Gastrocnemius medialis (tissue), 4 donors: ENCODE measurements around the gene GPR55. TPM values are rescaled to one million over a fixed set of nuclear protein-coding genes. Genes with fewer than 3 reads are reported as not detected.

ENCODE experiments used
- ATAC-seq, 2 donors: fragments of 150-250 bp; one replicate each; pipeline ENCODE4 v1.9.1; 2016
- DNase-seq, 2 donors: peaks; one replicate each; pipeline ENCODE4 v3.0.0-alpha.2; 2019
- H3K27ac ChIP-seq, 4 donors: fragments of 200-600 bp; sonication (generic); 1 replicate in 1 of 4; 2 replicates in 3 of 4; pipeline ENCODE4 v1.5.1; 2016 to 2018; ENCODE audit warnings: mild to moderate bottlenecking in 2 of 4, moderate library complexity in 1 of 4
- H3K27me3 ChIP-seq, 3 donors: fragments of 200-600 bp; sonication (generic) in 2 of 3; 1 replicate in 1 of 3; 2 replicates in 2 of 3; pipeline versions ENCODE4 v1.5.1 to v1.6.0; 2016 to 2019; ENCODE audit warnings: mild to moderate bottlenecking in 1 of 3, moderate library complexity in 1 of 3
- H3K36me3 ChIP-seq, 2 donors: fragments of 200-600 bp; sonication (generic) in 1 of 2; one replicate each; pipeline ENCODE4 v1.5.1; 2017 to 2018
- H3K4me1 ChIP-seq, 2 donors: fragments of 200-600 bp; sonication (generic) in 1 of 2; one replicate each; pipeline ENCODE4 v1.5.1; 2016 to 2017; ENCODE audit warnings: mild to moderate bottlenecking in 2 of 2
- H3K4me3 ChIP-seq, 4 donors: fragments of 200-600 bp; sonication (generic) in 3 of 4; 1 replicate in 1 of 4; 2 replicates in 3 of 4; pipeline ENCODE4 v1.5.1; 2016 to 2019; ENCODE audit warnings: mild to moderate bottlenecking in 2 of 4
- H3K9me3 ChIP-seq, 3 donors: fragments of 200-600 bp; sonication (generic) in 2 of 3; 1 replicate in 1 of 3; 2 replicates in 2 of 3; pipeline ENCODE4 v1.5.1; 2016 to 2019
- POLR2A ChIP-seq, 2 donors: fragments of 450-650 bp; IDR thresholded peaks; one replicate each; pipeline ENCODE4 v1.6.1; 2017; ENCODE audit warnings: antibody characterized with exemption in 2 of 2, mild to moderate bottlenecking in 2 of 2, moderate library complexity in 2 of 2
- in situ Hi-C, 4 donors: fragments of 200-750 bp; cut with MboI; loops; one replicate each; pipeline versions ENCODE4 v1.15.0 to v1.8.0; 2017; ENCODE audit warnings: low sequenced_read_pairs in 4 of 4
- intact Hi-C: fragments of 100-400 bp; cut with DNase I; formaldehyde crosslinking; loops from one replicate; pipeline ENCODE4 v1.15.1; 2023; ENCODE audit warnings: low total_unique reads
- total RNA-seq, 4 donors: library from RNA; depleted of rRNA; stranded (reverse); fragments of >200 nt; gene quantifications; one replicate each; pipeline versions ENCODE4 v1.1.0 to v1.2.3, GENCODE V29; 2016
- TF ChIP-seq, protein P1 (sequence below), 5 experiments: fragments of 450-650 bp in 3 of 5; fragments of 200-600 bp in 2 of 5; sonication (generic) in 2 of 5; IDR thresholded peaks in 4 of 5; conservative IDR thresholded peaks in 1 of 5; 1 replicate in 4 of 5; 2 replicates in 1 of 5; pipeline ENCODE4 v1.5.1; 2016 to 2019; ENCODE audit warnings: antibody characterized with exemption in 5 of 5, mild to moderate bottlenecking in 3 of 5, moderate library complexity in 3 of 5

The GPR55 gene
- total RNA-seq, 4 donors from 2014 or later: not detected

GRCh38 chr2:230903231-230904150 is 21.6 kb downstream of the GPR55 start:
- no peaks in the 10 kb centered on the region for H3K36me3 ChIP-seq
- TF ChIP-seq, protein P1, sequence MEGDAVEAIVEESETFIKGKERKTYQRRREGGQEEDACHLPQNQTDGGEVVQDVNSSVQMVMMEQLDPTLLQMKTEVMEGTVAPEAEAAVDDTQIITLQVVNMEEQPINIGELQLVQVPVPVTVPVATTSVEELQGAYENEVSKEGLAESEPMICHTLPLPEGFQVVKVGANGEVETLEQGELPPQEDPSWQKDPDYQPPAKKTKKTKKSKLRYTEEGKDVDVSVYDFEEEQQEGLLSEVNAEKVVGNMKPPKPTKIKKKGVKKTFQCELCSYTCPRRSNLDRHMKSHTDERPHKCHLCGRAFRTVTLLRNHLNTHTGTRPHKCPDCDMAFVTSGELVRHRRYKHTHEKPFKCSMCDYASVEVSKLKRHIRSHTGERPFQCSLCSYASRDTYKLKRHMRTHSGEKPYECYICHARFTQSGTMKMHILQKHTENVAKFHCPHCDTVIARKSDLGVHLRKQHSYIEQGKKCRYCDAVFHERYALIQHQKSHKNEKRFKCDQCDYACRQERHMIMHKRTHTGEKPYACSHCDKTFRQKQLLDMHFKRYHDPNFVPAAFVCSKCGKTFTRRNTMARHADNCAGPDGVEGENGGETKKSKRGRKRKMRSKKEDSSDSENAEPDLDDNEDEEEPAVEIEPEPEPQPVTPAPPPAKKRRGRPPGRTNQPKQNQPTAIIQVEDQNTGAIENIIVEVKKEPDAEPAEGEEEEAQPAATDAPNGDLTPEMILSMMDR (IDR thresholded peaks at IDR 0.05 in 4 of 5, conservative IDR thresholded peaks at IDR 0.05 in 1 of 5): no peak
- TF ChIP-seq POLR2A (IDR thresholded peaks at IDR 0.05): no peak
- no peak overlapping the region for H3K4me3 ChIP-seq
- intact Hi-C loops: no loop called here
- H3K27me3 ChIP-seq: peaks cover 0 to 6% (median 0%) of the 10 kb centered on the region in 3 donors
- H3K9me3 ChIP-seq: no peaks in the 10 kb centered on the region
- in situ Hi-C loops: no loop called here
- no peak overlapping the region for H3K27ac ChIP-seq
- no peaks in the 10 kb centered on the region for H3K4me1 ChIP-seq
- DNase-seq (no peak), ATAC-seq (no peak)

DNA sequence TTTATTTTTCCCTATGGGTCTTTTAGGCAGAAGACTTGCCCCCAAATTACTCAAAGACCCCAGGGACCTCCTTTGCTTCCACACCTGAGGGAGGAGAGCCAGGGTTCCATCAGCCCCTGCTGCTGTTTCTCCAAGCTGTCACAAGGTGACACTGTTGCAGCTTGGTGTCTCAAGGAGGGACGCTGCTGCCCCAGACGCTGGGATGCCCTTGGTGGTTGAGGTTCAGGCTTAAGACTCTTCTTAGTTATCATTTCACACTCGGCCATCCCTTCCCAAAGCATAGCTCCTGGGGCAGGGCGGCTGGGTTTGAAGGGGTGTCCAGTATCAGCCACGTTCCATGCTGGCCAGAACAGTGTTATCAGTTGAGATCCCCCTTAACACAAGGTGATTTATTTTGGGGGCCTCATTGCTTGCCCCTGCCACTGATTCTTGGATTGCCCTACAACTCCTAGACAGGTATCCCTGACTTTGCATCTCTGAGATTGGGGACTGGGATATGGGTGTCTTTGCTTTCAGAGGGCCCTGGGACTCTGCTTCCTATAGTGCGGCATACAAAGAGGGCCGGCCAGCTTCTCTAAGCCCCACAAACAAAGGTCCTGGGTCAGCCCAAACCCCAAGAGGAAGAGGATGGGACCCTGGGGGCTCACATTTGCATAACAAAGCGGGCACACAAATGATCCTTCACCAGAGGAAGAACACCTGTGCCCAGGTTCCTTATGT is 22.7 kb downstream of the GPR55 start:
- intact Hi-C loops (no loop called here), in situ Hi-C loops (no loop called here)
- no peak overlapping the region for H3K4me3 ChIP-seq
- TF ChIP-seq, protein P1 (IDR thresholded peaks at IDR 0.05 in 4 of 5, conservative IDR thresholded peaks at IDR 0.05 in 1 of 5): no peak
- no peak for TF ChIP-seq POLR2A (IDR thresholded peaks at IDR 0.05)
- H3K36me3 ChIP-seq: no peaks in the 10 kb centered on the region
- ATAC-seq: no peak
- peaks cover 0 to 6% (median 0%) of the 10 kb centered on the region in 3 donors for H3K27me3 ChIP-seq
- DNase-seq: no peak
- H3K27ac ChIP-seq: no peak overlapping the region
- no peaks in the 10 kb centered on the region for H3K4me1 ChIP-seq
- no peaks in the 10 kb centered on the region for H3K9me3 ChIP-seq

GRCh38 chr2:230901006-230901405 is 24.0 kb downstream of the GPR55 start:
- H3K36me3 ChIP-seq: no peaks in the 10 kb centered on the region
- TF ChIP-seq POLR2A (IDR thresholded peaks at IDR 0.05): no peak
- TF ChIP-seq, protein P1 (IDR thresholded peaks at IDR 0.05 in 4 of 5, conservative IDR thresholded peaks at IDR 0.05 in 1 of 5): no peak
- no peak overlapping the region for H3K27ac ChIP-seq
- ATAC-seq: no peak
- intact Hi-C loops: no loop called here
- no peaks in the 10 kb centered on the region for H3K4me1 ChIP-seq
- H3K9me3 ChIP-seq: no peaks in the 10 kb centered on the region
- no peak overlapping the region for H3K4me3 ChIP-seq
- H3K27me3 ChIP-seq: peaks cover 0 to 6% (median 0%) of the 10 kb centered on the region in 3 donors
- no peak for DNase-seq
- in situ Hi-C loops: no loop called here

GRCh38 chr2:230900336-230900995 is 24.6 kb downstream of the GPR55 start:
- Histone ChIP-seq H3K4me3 (no peak overlapping the region), H3K27me3 (peaks cover 0 to 6% (median 0%) of the 10 kb centered on the region in 3 donors), H3K27ac (no peak overlapping the region), H3K9me3 (no peaks in the 10 kb centered on the region), H3K4me1 (no peaks in the 10 kb centered on the region), H3K36me3 (no peaks in the 10 kb centered on the region)
- in situ Hi-C loops (no loop called here), intact Hi-C loops (no loop called here)
- DNase-seq (no peak), ATAC-seq (no peak)
- TF ChIP-seq POLR2A (IDR thresholded peaks at IDR 0.05): no peak
- TF ChIP-seq, protein P1 (IDR thresholded peaks at IDR 0.05 in 4 of 5, conservative IDR thresholded peaks at IDR 0.05 in 1 of 5): no peak
